Measurements from ENCODE around the gene KLHL29.

The KLHL29 gene

DNA sequence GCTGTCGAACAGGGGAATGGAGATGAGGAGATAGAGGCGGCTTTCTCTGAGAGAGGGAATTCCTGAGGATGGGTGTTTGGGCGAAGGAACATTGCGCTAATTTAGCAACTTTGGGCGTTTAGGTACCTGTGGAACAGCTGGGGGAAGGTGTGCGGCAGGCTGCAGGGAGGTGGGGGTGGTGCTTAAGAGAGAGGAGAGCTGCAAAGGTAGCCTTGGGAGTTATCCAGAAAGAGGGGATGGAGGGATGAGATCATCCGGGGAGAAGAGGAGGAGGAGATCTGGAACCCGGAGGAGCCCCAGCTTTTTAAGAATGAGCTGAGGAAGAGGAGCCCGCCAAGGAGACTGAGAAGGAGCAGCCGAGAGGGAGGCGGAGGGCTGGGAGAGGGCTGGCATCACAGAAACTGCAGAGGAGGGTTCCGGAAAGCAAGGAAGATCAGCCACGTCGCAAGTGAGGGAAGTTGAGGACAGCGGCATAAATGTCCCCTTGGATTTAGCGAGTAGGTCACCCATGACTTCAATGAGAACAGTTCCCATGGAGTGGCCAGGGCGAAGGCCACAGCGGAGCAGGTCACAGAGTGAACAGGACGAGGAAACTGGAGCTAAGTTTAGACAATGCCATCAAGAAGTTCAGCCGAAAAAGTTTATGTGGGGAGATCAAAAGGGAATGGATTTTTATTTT, 174.7 kb downstream of the KLHL29 start:
- DNase-seq: no peak

DNA sequence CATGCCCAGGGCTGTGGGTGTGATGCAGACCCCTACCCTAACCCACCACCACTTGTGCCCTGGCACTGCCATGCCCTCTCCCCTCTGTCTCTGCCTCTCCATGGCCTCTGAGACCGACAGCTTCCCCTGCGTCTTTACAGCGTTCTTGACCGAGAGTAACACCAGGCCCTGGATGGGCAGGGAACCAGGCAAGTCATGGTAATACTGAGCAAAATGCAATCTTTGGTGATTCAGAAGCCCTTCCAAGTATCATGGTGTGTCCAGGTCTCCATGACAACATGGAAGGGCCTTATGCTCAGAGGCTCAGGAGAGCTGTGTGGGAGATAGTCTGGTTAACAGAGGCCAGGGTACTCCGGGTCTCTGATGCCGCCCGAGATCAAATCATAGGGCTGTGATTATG, 176.1 kb downstream of the KLHL29 start:
- no peak for DNase-seq

GRCh38 chr2:23561544-23561943, 176.6 kb downstream of the KLHL29 start:
- DNase-seq: no peak

- no peak for DNase-seq
Observed at GRCh38 chr2:23562143-23562542, 177.2 kb downstream of the KLHL29 start.

DNA sequence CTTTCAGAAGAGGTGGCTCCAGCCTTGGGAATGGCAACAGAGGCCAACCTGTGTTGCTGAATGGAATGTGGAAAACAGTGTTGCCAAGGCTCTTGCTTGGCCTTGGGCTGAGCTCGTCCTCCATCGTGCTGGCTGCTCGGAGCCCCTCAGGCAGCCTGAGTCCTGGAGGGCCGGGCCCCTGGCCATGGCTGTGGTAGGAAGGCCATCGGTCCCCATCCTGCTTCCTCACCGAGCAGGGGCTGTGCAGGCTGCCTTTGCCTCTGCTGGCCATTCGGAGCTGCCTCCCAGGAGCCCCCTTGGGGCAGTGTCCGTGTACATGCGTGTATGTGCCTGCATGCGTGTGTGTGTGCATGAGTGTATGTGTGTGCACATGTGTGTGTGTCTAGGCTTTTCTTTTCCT, 178.2 kb downstream of the KLHL29 start:
- DNase-seq: no peak

GRCh38 chr2:23563673-23564614, 179.0 kb downstream of the KLHL29 start:
- DNase-seq: no peak

GRCh38 chr2:23564615-23564960, 179.6 kb downstream of the KLHL29 start:
- DNase-seq: no peak

- DNase-seq: no peak
Observed at GRCh38 chr2:23565374-23565773, 180.4 kb downstream of the KLHL29 start.

DNA sequence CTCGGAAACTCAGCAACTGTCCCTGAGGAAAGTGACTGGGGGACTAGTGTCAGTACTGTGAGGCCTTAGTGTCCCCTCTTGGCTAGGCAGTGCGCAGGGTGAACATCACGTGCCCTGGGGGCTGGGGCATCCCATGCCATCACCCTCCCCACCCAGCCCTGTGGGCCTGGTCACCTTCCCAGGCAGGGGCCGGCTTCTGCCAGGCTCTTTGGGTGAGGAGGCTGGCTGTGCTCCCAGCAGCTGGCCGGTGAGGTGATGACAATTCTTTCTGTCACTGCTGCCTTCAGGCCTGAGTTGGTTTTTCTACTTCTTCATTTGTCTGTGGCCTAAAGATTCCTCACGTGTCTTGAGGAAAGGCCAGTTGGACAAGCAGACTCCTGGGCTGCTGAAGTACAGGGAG, 180.8 kb downstream of the KLHL29 start:
- DNase-seq: no peak

GRCh38 chr2:23566241-23567142, 181.5 kb downstream of the KLHL29 start:
- peak; percentile 27 for DNase-seq

GRCh38 chr2:23567161-23567756, 182.3 kb downstream of the KLHL29 start:
- no peak for DNase-seq

GRCh38 chr2:23568211-23568610, 183.2 kb downstream of the KLHL29 start:
- no peak for DNase-seq

GRCh38 chr2:23568626-23569190, 183.7 kb downstream of the KLHL29 start:
- DNase-seq: no peak

GRCh38 chr2:23569761-23570365, 184.9 kb downstream of the KLHL29 start:
- DNase-seq: no peak

- DNase-seq: no peak
Observed at GRCh38 chr2:23571085-23571484, 186.1 kb downstream of the KLHL29 start.

DNA sequence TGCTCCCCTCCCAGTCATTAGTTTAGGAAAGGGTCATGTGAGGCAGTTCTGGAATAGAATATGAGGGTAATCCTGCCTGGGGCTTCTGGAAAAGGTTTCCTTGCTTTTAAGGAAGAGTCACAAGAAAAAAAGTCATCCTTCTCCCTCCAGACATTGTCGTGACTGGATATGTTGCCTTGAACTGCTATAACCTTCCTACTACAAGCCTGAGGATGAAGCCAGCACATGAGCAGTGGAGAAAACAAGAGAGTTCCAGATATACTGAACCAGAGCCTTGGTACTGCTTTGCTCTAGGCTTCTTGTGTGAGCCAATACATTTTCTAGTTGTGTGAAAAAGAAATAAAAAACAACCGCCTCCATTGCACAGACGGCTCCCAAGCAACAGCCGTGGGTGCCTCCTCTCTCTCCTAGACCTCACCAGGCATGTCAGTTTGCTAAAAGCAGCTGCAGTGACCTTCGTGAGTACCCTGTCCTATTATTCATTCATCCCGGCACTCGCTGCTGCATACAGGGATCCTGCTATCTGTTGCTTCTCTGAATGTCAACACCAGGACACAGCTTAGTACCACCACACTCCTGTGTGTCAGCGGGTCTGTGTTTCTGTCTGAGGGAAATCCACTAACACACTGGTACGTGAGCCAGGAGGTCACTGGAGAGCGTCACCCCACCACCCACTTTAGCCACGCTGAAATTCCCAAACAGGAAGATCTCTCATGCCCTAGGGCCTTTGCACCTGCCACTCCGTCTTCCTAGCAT, 186.7 kb downstream of the KLHL29 start:
- DNase-seq: no peak

DNA sequence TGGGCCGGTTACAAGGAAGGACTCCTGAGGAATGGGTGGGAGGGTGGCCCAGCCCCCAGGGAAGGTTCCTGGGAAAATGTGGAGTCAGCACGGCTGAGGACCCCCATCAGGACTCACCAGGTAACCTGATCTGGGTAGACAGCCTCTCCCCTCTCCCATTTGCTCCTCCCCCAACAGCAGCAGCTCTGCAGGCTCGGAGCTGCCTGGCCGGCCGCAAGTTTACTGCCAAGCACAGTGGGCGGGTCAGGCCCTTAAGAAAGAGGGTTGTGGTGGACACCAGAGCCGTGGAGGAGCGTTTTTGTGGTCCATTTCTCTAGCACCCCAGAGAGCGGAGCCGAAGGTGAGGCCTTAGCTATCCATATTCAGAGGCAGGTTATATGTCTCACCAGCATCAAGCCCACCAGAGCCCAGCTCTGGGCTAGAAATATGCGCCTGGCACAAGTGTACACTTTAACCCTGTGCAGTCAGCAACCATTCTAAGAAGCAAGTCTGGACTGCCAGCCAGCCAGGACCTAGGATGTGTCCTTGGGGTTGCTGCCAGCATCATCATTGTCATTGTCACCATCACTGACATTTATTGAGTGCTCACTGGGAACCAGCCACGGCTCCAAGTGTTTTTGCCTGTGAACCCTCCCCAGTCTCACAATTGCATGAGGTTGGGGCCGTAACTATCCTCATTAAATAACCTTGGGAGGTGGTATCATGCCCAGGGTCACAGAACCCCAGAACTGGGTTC, 190.1 kb downstream of the KLHL29 start:
- no peak for DNase-seq

DNA sequence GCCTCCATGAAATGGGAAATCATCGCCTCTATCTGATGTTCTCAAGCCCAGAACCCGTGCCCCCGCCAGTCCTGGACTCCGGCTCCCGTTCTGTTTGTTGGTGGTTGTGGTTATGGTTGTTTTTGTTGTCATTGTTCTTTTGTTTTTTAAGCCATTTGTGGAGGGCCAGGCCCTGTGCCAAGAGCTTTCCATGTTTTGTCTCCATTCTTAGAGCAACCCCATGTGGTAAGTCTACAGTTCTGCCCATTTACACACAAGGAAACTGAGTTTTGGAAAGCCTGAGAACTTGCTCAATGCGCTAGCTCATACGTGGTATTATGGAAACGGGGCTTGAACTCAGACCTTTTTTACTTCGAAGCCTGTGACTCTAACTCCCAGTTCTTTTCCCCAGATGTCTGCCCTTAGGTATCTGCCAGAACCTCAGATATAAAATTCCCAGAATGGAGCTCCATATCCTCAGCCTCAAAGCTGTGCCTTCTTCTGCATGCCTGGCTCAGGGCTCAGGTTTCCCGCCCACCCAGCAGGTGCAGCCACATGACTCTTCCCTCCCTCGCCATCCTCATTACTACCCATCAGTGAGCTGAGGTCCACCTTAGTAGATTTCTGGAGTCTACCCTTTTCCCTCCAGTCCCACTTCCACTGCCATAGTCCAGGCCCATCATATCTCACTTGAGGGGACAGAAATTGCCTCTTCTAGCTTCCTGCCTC, 194.1 kb downstream of the KLHL29 start:
- DNase-seq: no peak

GRCh38 chr2:23579674-23580073, 194.7 kb downstream of the KLHL29 start:
- no peak for DNase-seq

DNA sequence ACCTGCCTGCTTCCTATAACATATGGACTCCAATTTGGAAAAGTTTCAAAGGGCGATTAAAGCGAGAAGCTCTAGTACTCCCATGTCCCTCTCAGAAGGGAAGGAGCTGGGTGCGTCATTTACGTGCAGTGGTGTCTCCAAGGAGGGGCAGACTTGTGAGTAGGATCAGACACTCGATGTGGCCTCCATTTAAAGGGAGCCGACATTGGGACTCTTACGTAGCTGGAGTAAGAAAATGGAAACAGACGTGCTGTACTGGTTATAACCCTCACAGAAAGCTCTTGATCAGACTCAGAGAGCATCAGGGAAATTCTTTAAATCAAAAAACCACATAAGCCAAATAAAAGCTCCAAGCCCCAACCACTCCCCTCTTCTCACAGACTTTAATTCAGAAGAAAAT, 198.5 kb downstream of the KLHL29 start:
- DNase-seq: no peak
